WTC11 (cell line): ENCODE measurements around the gene SLC6A8. TPM values are rescaled to one million over a fixed set of nuclear protein-coding genes. Genes with fewer than 3 reads are reported as not detected.

Experiments
- ATAC-seq: fragments of 200-7000 bp; cut with Tn5 transposase; 2 replicates; pipeline ENCODE4 v1.10.0; 2021; ENCODE audit warnings: mild to moderate bottlenecking, moderate library complexity
- CTCF ChIA-PET: fragments of 300-600 bp; sonication (Branson Sonifier 250); formaldehyde crosslinking; loops from one replicate; lab custom pipeline; 2021; ENCODE audit warnings: antibody characterized with exemption; lab: Charles Lee
- POLR2A ChIA-PET: fragments of 350-600 bp; sonication (Branson Sonifier 250); formaldehyde crosslinking; loops from one replicate; lab custom pipeline; 2021; ENCODE audit warnings: antibody characterized with exemption; lab: Charles Lee
- DNase-seq: peaks from one replicate; pipeline ENCODE4 v3.0.0; 2021; ENCODE audit warnings: low spot score
- H3K27ac Mint-ChIP-seq: 2 replicates; pipeline ENCODE4 v1.8.0; 2021; ENCODE audit warnings: mixed read lengths
- H3K27me3 Mint-ChIP-seq: 2 replicates; pipeline ENCODE4 v1.8.0; 2021; ENCODE audit warnings: low read depth, mild to moderate bottlenecking, moderate library complexity, mixed read lengths
- H3K36me3 Mint-ChIP-seq: 2 replicates; pipeline ENCODE4 v1.8.0; 2021; ENCODE audit warnings: mixed read lengths
- H3K4me1 Mint-ChIP-seq: 2 replicates; pipeline ENCODE4 v1.8.0; 2022; ENCODE audit warnings: mixed read lengths
- H3K4me3 Mint-ChIP-seq: 2 replicates; pipeline ENCODE4 v1.8.0; 2021; ENCODE audit warnings: mild to moderate bottlenecking, moderate library complexity, mixed read lengths
- H3K9me3 Mint-ChIP-seq: 2 replicates; pipeline ENCODE4 v1.8.0; 2021; ENCODE audit warnings: mixed read lengths
- AR ChIP-seq: fragments of 250-450 bp; sonication (Bioruptor Pico); IDR thresholded peaks from 2 replicates; pipeline ENCODE4 v1.9.0; 2021; ENCODE audit warnings: mild to moderate bottlenecking
- ERG ChIP-seq: fragments of 250-450 bp; sonication (Bioruptor Pico); IDR thresholded peaks from 2 replicates; pipeline ENCODE4 v1.8.0; 2021; ENCODE audit warnings: mild to moderate bottlenecking
- FOXP1 ChIP-seq: sonication (generic); formaldehyde crosslinking; IDR thresholded peaks from 2 replicates; pipeline ENCODE4 v1.8.0; 2022; ENCODE audit warnings: missing genetic modification reagents, mild to moderate bottlenecking, moderate library complexity, borderline replicate concordance
- GABPB1 ChIP-seq: sonication (generic); formaldehyde crosslinking; IDR thresholded peaks from 2 replicates; pipeline ENCODE4 v1.8.1; 2023; ENCODE audit warnings: mild to moderate bottlenecking, missing genetic modification reagents
- GRHL2 ChIP-seq: fragments of 250-450 bp; sonication (Bioruptor Pico); IDR thresholded peaks from 2 replicates; pipeline ENCODE4 v1.8.0; 2022; ENCODE audit warnings: mild to moderate bottlenecking, moderate library complexity; ENCODE audit not compliant: insufficient replicate concordance, severe bottlenecking
- IRF1 ChIP-seq: sonication (generic); formaldehyde crosslinking; IDR thresholded peaks from 2 replicates; pipeline ENCODE4 v1.8.0; 2023; ENCODE audit warnings: missing genetic modification reagents
- NFE2L1 ChIP-seq: sonication (generic); formaldehyde crosslinking; IDR thresholded peaks from 2 replicates; pipeline ENCODE4 v1.8.1; 2023; ENCODE audit warnings: missing genetic modification reagents
- NFYB ChIP-seq: sonication (generic); formaldehyde crosslinking; conservative IDR thresholded peaks from 2 replicates; pipeline ENCODE4 v1.8.0; 2022; ENCODE audit warnings: low read depth, missing genetic modification reagents
- SOX15 ChIP-seq: fragments of 250-450 bp; sonication (Bioruptor Pico); IDR thresholded peaks from 2 replicates; pipeline ENCODE4 v1.9.0; 2021; ENCODE audit warnings: mild to moderate bottlenecking
- ZMAT4 ChIP-seq: fragments of 250-450 bp; sonication (Bioruptor Pico); IDR thresholded peaks from 2 replicates; pipeline ENCODE4 v1.9.0; 2021; ENCODE audit warnings: mild to moderate bottlenecking
- ZNF317 ChIP-seq: sonication (generic); formaldehyde crosslinking; IDR thresholded peaks from 2 replicates; pipeline ENCODE4 v1.8.1; 2023; ENCODE audit warnings: low read depth, mild to moderate bottlenecking, moderate library complexity, missing genetic modification reagents, borderline replicate concordance
- ZNF416 ChIP-seq: fragments of 250-450 bp; sonication (Bioruptor Pico); IDR thresholded peaks from 2 replicates; pipeline ENCODE4 v1.9.0; 2021; ENCODE audit warnings: mild to moderate bottlenecking, inconsistent platforms
- ZNF425 ChIP-seq: fragments of 250-450 bp; sonication (Bioruptor Pico); conservative IDR thresholded peaks from 2 replicates; pipeline ENCODE4 v1.9.0; 2021; ENCODE audit warnings: mild to moderate bottlenecking
- total RNA-seq: library from RNA; stranded (reverse); gene quantifications from 3 replicates; pipeline ENCODE4 v1.2.3, GENCODE V29; 2021
- TF ChIP-seq, protein P1 (sequence below): sonication (generic); formaldehyde crosslinking; IDR thresholded peaks from 2 replicates; pipeline ENCODE4 v1.8.1; 2023; ENCODE audit warnings: mild to moderate bottlenecking, missing genetic modification reagents

SLC6A8 gene
- total RNA-seq, 1 experiment from 2014 or later, result 112 TPM

DNA sequence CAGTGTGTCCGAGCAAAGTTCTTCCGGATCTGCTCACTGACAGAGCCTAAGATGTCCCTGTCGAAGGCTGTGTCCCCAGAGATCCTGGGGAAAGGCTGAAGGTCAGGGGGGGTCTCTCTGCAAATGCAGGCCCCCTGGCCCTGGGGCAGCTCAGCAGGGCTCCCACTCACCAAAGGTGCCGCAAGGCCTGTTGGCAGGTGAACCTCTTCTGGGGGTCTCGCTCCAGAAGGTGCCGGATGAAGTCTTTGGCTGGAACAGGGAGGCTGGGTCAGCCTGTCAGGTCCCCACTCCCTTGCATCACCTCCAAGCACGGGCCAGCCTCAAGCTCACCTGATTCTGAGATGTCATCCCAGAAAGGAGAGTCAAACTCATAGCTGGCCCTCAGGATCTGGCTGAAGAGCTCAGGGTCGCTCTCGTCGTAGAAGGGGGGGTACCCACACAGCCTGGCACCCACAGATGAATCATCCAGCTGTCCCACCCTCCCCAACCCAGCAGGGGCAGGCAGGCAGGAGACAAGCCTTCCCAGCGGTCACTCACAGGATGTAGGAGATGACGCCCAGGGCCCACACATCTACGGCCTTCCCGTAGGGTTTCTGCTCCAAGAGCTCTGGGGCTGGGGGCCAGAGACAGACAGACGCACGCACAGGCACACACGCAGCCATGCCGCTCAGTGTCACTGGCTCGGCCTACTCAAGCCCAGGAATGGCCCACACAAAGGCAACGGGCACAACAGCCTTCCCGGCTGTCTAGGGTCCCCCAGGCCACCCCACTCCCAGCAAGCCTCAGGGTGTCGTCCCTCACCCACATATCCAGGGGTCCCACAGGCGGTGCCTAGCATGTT lies 16.8 kb upstream of the SLC6A8 start (continued):
- TF ChIP-seq ERG (no peak), ZMAT4 (CRISPR knock-in tag) (no peak), GABPB1 (no peak), IRF1 (CRISPR knock-in tag) (no peak)
- TF ChIP-seq, protein P1, sequence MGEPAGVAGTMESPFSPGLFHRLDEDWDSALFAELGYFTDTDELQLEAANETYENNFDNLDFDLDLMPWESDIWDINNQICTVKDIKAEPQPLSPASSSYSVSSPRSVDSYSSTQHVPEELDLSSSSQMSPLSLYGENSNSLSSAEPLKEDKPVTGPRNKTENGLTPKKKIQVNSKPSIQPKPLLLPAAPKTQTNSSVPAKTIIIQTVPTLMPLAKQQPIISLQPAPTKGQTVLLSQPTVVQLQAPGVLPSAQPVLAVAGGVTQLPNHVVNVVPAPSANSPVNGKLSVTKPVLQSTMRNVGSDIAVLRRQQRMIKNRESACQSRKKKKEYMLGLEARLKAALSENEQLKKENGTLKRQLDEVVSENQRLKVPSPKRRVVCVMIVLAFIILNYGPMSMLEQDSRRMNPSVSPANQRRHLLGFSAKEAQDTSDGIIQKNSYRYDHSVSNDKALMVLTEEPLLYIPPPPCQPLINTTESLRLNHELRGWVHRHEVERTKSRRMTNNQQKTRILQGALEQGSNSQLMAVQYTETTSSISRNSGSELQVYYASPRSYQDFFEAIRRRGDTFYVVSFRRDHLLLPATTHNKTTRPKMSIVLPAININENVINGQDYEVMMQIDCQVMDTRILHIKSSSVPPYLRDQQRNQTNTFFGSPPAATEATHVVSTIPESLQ, result no peak

- DNase-seq, result no peak
- no peaks in the 10 kb centered on the region for H3K36me3 Mint-ChIP-seq
- no peak for ATAC-seq
- ChIA-PET CTCF (interaction anchor here (1.4 to 7.7 kb wide), 3 partner anchors 14 to 133 kb away, joined by 4 to 143 read pairs (median 8); partner anchors contain the start of gene SLC6A8), POLR2A (no interaction called here)
- no peak overlapping the region for H3K4me3 Mint-ChIP-seq
- H3K27me3 Mint-ChIP-seq, result peaks cover 16% of the 10 kb centered on the region
- H3K27ac Mint-ChIP-seq, result no peak overlapping the region
- H3K4me1 Mint-ChIP-seq, result peaks cover 9% of the 10 kb centered on the region
- H3K9me3 Mint-ChIP-seq, result no peaks in the 10 kb centered on the region
- TF ChIP-seq SOX15 (CRISPR knock-in tag), result no peak
- no peak for TF ChIP-seq NFE2L1
- TF ChIP-seq ZNF317 (CRISPR knock-in tag), result no peak
- TF ChIP-seq FOXP1 (CRISPR knock-in tag), result no peak
- TF ChIP-seq NFYB (CRISPR knock-in tag), result no peak
Measured at GRCh38 chrX:153671589-153672530, 15.9 kb upstream of the SLC6A8 start.

- Mint-ChIP-seq H3K27me3 (peaks cover 9% of the 10 kb centered on the region), H3K4me3 (peak overlapping the region; percentile 45)
- CTCF ChIA-PET, result interaction anchor here (1.4 to 7.7 kb wide), 3 partner anchors 13 to 37 kb away, joined by 3 to 143 read pairs (median 8); partner anchors contain the start of gene SLC6A8
- no peak for TF ChIP-seq GABPB1
- no peak for TF ChIP-seq GRHL2 (CRISPR knock-in tag)
- no peak for TF ChIP-seq ZNF416 (CRISPR knock-in tag)
- TF ChIP-seq ZNF425 (CRISPR knock-in tag), result no peak
- no peak for TF ChIP-seq AR (CRISPR knock-in tag)
- TF ChIP-seq ZMAT4 (CRISPR knock-in tag), result no peak
- no peak for TF ChIP-seq FOXP1 (CRISPR knock-in tag)
Measured at GRCh38 chrX:153672531-153673427, 14.9 kb upstream of the SLC6A8 start.

More at GRCh38 chrX:153672531-153673427, 14.9 kb upstream of the SLC6A8 start:
- DNase-seq, result no peak
- POLR2A ChIA-PET, result interaction anchor here (1.7 kb wide), 1 partner anchor 14 kb away, joined by 4 read pairs; the partner anchor contains the start of gene SLC6A8
- peak; percentile 8; the same call in 1 of the 2 replicates for ATAC-seq
- no peaks in the 10 kb centered on the region for H3K36me3 Mint-ChIP-seq
- no peaks in the 10 kb centered on the region for H3K9me3 Mint-ChIP-seq
- H3K4me1 Mint-ChIP-seq, result peaks cover 9% of the 10 kb centered on the region
- no peak overlapping the region for H3K27ac Mint-ChIP-seq
